IPS-18a (cell line): ENCODE results near the gene AGBL4.
A peak's percentile ranks its signal among the peaks of the same experiment; 100 is the strongest.

ENCODE experiments used
- H3K27ac ChIP-seq: one replicate; pipeline ENCODE4 v1.5.1; 2013; ENCODE audit warnings: low read length
- H3K27me3 ChIP-seq: one replicate; pipeline ENCODE4 v1.6.1; 2013; ENCODE audit warnings: mild to moderate bottlenecking, low read length; ENCODE audit not compliant: control insufficient read depth, insufficient read depth
- H3K36me3 ChIP-seq: one replicate; pipeline ENCODE4 v1.6.1; 2013; ENCODE audit warnings: low read depth, low read length; ENCODE audit not compliant: control insufficient read depth
- H3K4me1 ChIP-seq: one replicate; pipeline ENCODE4 v1.6.1; 2013; ENCODE audit warnings: low read depth, low read length; ENCODE audit not compliant: control insufficient read depth
- H3K4me3 ChIP-seq: one replicate; pipeline ENCODE4 v1.5.1; 2013; ENCODE audit warnings: low read length
- H3K9ac ChIP-seq: one replicate; pipeline ENCODE4 v1.6.1; 2013; ENCODE audit warnings: mild to moderate bottlenecking, low read length, moderate library complexity
- H3K9me3 ChIP-seq: one replicate; pipeline ENCODE4 v1.6.1; 2013; ENCODE audit warnings: low read depth, low read length; ENCODE audit not compliant: control insufficient read depth

AGBL4 gene

DNA sequence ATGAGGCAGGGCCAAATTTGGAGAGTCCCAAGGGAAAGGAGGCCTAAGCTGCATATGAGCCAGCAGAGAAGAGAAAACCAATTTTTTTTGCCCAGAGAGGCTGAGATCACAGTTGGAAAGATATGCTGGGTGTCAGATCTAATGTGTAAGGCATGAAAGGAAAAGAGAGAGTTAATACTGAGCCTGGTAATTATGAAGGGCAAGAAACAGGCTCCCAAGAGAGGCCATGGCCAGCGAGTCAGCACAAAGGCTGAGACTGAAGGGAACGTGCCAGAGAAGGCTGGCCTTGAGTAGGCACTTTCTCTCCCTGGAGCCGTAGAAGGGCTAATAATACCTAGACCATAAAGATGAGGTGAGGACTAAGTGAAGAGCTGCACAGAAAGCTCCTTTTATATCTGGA, 1215.3 kb downstream of the AGBL4 start:
- Histone ChIP-seq H3K27me3 (no peaks in the 10 kb centered on the region), H3K4me3 (no peak overlapping the region), H3K4me1 (peaks cover 9% of the 10 kb centered on the region), H3K9me3 (no peaks in the 10 kb centered on the region), H3K9ac (no peak overlapping the region), H3K36me3 (no peaks in the 10 kb centered on the region), H3K27ac (no peak overlapping the region)

DNA sequence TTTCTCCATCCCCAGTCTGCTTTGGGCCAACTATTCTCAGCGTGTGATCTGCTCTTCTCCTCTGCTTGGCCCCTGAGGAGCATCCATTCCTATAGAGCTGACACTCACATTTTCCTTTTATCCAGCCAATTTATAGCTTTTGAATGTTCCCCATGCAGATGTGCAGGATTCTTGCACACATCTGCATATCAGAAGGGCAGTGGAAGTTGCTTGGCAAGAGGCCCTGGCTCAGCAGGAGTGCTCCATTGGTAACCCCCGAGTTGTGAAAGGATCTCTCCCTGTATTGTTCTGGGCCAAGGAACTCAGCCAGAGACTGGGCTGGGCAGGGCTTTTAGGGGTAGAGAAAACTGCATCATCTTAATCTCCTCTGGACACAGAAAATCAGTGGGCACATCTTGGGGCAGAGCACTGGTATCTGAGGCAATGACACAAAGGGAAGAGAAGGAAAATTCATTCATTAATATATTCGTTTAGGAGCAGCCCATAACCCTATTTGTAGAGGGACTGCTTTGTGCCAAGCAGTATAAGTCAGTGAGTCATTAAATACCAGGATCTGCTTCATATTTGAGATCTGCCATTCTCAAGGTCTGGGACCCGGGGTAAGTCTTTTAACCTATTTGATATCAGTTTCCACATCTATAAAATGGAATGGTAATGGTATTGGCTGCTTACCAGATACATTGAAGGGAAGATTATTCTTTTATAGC, 1216.0 kb downstream of the AGBL4 start:
- Histone ChIP-seq H3K36me3 (no peaks in the 10 kb centered on the region), H3K9me3 (no peaks in the 10 kb centered on the region), H3K27me3 (no peaks in the 10 kb centered on the region), H3K9ac (no peak overlapping the region), H3K4me1 (peaks cover 9% of the 10 kb centered on the region), H3K27ac (no peak overlapping the region), H3K4me3 (no peak overlapping the region)

DNA sequence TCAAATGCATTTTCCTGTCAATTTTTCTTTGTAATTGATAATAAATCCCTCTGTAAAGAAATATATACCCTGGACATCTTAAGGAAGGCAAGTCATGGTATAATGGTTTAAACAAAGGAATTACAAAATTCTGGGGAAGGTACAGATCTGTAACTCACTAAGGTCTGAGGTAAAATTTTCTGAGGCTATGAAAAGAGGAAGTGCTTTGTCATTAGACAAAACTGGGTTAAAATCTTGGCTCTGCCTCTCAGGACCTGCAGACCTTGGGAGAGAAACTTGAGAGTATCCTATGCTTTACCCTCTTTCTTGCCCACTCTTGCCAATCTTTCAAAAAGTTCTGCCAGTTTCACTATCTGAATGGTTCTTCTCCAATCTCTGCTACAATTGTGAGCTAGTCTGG, 1220.3 kb downstream of the AGBL4 start:
- H3K36me3 ChIP-seq = no peaks in the 10 kb centered on the region

DNA sequence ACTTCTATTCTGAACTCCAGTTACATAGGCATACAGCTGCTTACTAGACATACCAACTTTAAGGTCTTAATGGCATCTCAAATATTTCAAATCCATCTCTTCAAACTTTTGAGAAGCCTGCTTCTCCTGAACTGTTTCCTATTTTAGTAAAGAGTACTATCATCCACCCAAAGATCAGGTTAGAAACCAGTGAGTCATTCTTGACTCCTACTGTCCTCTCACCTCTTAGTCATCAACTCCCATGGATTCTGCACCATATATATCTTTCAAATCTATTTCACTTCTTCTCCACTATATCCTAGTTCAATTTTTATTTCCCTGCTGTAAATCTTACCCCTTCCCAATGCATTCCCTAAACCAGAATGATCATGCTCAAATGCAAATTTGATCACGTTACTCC, 1228.9 kb downstream of the AGBL4 start:
- Histone ChIP-seq H3K4me1 (no peaks in the 10 kb centered on the region), H3K36me3 (no peaks in the 10 kb centered on the region), H3K27ac (no peak overlapping the region), H3K27me3 (no peaks in the 10 kb centered on the region), H3K4me3 (no peak overlapping the region), H3K9ac (no peak overlapping the region), H3K9me3 (no peaks in the 10 kb centered on the region)

More for the DNA sequence above, 1220.3 kb downstream of the AGBL4 start:
- no peak overlapping the region for H3K27ac ChIP-seq
- H3K9ac ChIP-seq = no peak overlapping the region
- no peaks in the 10 kb centered on the region for H3K9me3 ChIP-seq
- peaks cover 9% of the 10 kb centered on the region for H3K4me1 ChIP-seq
- H3K27me3 ChIP-seq = no peaks in the 10 kb centered on the region
- no peak overlapping the region for H3K4me3 ChIP-seq

DNA sequence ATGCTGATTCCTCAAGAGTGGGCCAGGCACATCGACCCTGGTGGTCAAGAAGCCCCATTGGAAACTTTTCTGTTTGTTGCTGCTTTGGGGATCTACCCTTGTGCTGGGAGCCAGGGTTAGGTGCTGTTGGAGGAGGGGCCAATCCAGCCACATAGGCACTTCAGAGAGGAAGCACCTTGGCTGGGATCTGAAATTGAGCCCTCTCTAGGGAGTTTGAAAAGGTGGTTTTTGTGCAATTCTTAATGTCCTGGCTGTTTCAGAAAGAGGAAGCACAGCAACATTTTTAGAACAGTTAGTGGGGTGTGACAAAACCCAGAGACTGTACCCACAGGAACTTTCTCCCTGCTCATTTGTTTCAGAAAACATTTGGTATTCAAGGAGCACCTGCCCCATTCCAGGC, 1229.9 kb downstream of the AGBL4 start:
- H3K27me3 ChIP-seq = no peaks in the 10 kb centered on the region
- H3K36me3 ChIP-seq = no peaks in the 10 kb centered on the region
- H3K4me3 ChIP-seq = no peak overlapping the region
- no peaks in the 10 kb centered on the region for H3K9me3 ChIP-seq
- no peaks in the 10 kb centered on the region for H3K4me1 ChIP-seq
- H3K9ac ChIP-seq = no peak overlapping the region
- no peak overlapping the region for H3K27ac ChIP-seq

DNA sequence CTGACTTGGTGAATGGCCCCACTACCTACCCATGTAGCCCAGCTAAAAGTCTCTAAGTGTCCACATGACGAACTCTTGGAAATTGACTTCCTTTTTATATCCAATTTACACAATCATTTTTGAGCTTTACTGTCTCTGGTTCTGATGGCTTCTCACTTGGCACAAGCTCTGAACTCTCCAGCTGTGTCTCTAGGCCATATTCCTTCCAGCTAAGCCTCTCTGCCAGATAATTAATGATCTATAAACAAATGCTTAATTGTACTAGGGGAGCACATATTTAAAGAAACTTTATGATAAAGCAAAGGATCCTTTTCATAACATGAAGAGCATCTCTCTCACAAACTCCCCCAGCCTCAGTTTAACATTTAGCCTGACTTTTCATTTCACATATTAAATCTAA, 1230.8 kb downstream of the AGBL4 start:
- Histone ChIP-seq H3K27ac (no peak overlapping the region), H3K4me1 (no peaks in the 10 kb centered on the region)

DNA sequence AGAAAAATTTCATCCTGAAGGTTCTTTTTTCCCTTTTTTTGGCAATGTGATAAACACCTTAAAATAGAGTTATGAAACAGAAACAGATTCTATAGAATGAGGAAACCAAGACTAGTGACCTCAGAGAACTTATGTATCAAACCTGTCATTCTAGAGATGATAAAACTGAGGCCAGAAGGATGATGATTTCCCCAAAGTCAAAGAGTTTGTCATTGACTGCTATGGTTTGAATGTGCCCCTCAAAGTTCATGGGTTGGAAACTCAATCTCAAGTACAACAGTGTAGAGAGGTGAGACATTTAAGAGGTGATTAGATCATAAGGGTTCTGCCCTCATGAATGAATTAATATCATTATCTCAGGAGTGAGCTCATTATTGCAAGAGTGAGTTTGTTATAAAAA, 1233.4 kb downstream of the AGBL4 start:
- no peaks in the 10 kb centered on the region for H3K27me3 ChIP-seq
- no peaks in the 10 kb centered on the region for H3K9me3 ChIP-seq
- H3K36me3 ChIP-seq = no peaks in the 10 kb centered on the region
- H3K9ac ChIP-seq = no peak overlapping the region
- no peaks in the 10 kb centered on the region for H3K4me1 ChIP-seq
- H3K4me3 ChIP-seq = no peak overlapping the region
- H3K27ac ChIP-seq = no peak overlapping the region

More for the DNA sequence above, 1230.8 kb downstream of the AGBL4 start:
- no peaks in the 10 kb centered on the region for H3K9me3 ChIP-seq
- H3K4me3 ChIP-seq = no peak overlapping the region
- no peaks in the 10 kb centered on the region for H3K27me3 ChIP-seq
- H3K9ac ChIP-seq = no peak overlapping the region
- H3K36me3 ChIP-seq = no peaks in the 10 kb centered on the region

DNA sequence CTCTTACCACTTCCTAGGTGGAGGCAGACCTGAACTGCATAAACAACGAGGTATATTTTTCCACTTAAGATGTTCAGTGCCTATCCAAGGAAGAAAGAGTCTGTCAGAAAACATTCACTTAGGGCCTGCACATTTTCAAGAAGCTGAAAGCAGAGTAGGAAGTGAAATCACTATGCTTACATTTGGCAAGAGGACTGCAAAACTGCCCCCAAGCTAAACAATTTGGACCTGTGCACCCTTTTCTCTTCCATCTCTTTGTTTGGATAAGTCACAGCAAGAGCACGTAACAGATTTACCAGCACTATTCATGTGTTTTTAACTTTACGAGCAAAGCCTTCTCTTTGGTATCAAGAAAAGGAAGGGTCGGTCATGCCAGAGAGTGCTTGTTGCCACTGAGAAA, 1233.9 kb downstream of the AGBL4 start:
- no peaks in the 10 kb centered on the region for H3K9me3 ChIP-seq
- H3K27me3 ChIP-seq = no peaks in the 10 kb centered on the region
- no peaks in the 10 kb centered on the region for H3K4me1 ChIP-seq
- H3K36me3 ChIP-seq = no peaks in the 10 kb centered on the region
- no peak overlapping the region for H3K27ac ChIP-seq
- H3K4me3 ChIP-seq = no peak overlapping the region
- no peak overlapping the region for H3K9ac ChIP-seq

DNA sequence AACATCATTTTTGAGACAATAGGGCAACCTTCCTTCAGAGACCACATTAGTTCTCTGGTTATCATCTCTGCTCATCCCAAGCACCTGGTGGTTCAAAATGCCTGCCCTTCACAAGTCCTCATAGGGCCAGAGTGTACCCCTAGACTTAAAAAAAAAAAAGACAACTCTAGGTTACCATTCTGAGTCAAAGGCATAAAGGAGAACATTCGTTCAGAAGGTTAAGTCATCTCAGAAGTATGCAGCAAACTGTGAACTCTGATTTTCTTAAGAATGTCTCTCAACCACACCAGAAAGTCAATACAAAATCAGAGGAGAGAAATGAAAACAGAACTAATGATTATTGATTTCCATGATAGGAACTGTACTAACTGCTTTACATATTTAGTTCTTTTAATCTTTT, 1237.9 kb downstream of the AGBL4 start:
- Histone ChIP-seq H3K27me3 (no peaks in the 10 kb centered on the region), H3K4me3 (no peak overlapping the region), H3K4me1 (no peaks in the 10 kb centered on the region), H3K27ac (no peak overlapping the region), H3K36me3 (no peaks in the 10 kb centered on the region), H3K9me3 (no peaks in the 10 kb centered on the region), H3K9ac (no peak overlapping the region)

DNA sequence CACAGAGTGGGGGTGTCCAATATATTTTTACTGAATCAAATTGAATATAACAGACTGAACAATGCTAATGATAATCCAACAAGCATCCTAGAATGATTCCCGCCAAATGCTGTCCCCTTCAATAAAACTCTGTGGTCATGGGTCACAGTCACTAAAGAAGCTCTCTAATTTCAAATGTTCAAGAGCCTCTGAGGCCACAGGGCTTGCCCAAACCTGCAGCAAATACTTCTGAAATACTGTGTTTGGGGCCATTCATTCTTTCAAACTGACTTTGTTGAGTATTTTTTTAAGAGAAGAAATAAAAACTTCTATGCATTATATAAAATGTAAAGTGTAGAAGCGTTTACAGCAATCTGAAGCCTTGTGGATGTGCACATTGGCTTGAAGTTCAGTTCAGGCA, 1239.5 kb downstream of the AGBL4 start:
- Histone ChIP-seq H3K36me3 (no peaks in the 10 kb centered on the region), H3K27me3 (no peaks in the 10 kb centered on the region), H3K4me3 (no peak overlapping the region), H3K4me1 (no peaks in the 10 kb centered on the region), H3K9me3 (no peaks in the 10 kb centered on the region), H3K9ac (no peak overlapping the region), H3K27ac (no peak overlapping the region)

DNA sequence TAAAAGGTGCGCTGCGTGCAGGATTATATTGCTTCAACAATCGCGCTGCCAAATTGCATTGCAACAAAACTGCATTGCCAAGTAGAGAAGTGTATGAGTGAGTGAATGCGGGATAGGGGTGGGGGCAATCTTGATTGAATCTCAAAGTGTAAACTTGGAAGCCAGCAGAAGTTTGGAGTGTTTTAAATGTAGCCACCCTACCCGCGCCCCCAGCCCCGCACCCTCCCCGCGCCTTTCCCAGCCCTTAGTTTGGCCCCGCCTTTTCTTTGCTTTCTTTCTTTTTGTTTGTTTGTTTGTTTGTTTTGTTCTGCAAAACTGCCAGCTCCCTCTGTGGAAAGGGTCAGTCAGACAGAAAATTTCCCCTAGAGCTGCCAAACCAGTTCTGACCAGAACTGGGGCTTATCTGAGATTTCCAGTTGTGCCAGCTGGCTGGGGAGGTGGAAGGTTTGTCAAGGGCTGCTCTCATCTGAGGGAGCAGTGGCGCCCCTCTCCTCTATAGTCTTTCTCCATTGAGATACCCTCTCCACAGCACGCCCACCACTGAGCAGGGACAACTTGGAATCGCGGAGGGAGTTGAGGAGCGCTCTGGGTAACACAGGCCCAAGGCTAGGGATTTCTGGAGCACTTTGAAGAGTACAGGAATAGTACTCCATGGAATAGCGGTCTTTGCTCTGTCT, 1246.4 kb downstream of the AGBL4 start:
- Histone ChIP-seq H3K36me3 (no peaks in the 10 kb centered on the region), H3K27me3 (peaks cover 7% of the 10 kb centered on the region), H3K4me1 (peaks cover 10% of the 10 kb centered on the region), H3K27ac (no peak overlapping the region), H3K9ac (peak overlapping the region; percentile 58), H3K9me3 (no peaks in the 10 kb centered on the region), H3K4me3 (peak overlapping the region; percentile 92)
